ENCODE measurements around the gene TAF9.

DNA sequence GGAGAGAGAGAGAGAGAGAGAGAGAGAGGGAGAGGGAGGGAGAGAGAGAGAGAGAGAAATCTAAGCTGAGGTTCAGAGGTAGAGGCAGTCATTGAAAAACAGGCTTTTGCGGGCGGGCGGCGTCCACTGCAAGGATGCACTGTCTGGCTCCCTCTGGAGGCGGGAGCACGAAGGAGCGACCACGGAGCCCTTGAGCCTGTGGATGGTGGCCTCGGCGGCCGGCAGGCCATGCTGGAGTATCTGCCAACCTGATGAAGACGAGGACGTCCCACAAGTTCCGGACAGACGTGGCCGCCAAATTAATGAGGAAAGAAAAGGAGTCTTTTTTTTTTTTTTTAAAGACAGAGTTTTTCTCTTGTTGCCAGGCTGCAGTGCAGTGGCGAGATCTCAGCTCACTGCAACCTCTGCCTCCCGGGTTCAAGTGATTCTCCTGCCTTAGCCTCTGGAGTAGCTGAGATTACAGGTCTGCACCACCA is 34.5 kb downstream of the TAF9 start:
- TF ChIP-seq ARNTL (CRISPR knock-in tag; IDR thresholded peaks at IDR 0.05; ENCODE audit: borderline replicate concordance, low read depth) (no peak), RARB (CRISPR knock-in tag; IDR thresholded peaks at IDR 0.05) (no peak), CSDC2 (CRISPR knock-in tag; IDR thresholded peaks at IDR 0.05) (no peak), ZC3H10 (CRISPR knock-in tag; IDR thresholded peaks at IDR 0.05) (no peak), TOX (CRISPR knock-in tag; IDR thresholded peaks at IDR 0.05; ENCODE audit: borderline replicate concordance) (no peak), BACH2 (CRISPR knock-in tag; IDR thresholded peaks at IDR 0.05; ENCODE audit: borderline replicate concordance) (no peak)
- TF ChIP-seq, protein P1, sequence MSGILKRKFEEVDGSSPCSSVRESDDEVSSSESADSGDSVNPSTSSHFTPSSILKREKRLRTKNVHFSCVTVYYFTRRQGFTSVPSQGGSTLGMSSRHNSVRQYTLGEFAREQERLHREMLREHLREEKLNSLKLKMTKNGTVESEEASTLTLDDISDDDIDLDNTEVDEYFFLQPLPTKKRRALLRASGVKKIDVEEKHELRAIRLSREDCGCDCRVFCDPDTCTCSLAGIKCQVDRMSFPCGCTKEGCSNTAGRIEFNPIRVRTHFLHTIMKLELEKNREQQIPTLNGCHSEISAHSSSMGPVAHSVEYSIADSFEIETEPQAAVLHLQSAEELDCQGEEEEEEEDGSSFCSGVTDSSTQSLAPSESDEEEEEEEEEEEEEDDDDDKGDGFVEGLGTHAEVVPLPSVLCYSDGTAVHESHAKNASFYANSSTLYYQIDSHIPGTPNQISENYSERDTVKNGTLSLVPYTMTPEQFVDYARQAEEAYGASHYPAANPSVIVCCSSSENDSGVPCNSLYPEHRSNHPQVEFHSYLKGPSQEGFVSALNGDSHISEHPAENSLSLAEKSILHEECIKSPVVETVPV (CRISPR knock-in tag; IDR thresholded peaks at IDR 0.05): no peak
- TF ChIP-seq, protein P2, sequence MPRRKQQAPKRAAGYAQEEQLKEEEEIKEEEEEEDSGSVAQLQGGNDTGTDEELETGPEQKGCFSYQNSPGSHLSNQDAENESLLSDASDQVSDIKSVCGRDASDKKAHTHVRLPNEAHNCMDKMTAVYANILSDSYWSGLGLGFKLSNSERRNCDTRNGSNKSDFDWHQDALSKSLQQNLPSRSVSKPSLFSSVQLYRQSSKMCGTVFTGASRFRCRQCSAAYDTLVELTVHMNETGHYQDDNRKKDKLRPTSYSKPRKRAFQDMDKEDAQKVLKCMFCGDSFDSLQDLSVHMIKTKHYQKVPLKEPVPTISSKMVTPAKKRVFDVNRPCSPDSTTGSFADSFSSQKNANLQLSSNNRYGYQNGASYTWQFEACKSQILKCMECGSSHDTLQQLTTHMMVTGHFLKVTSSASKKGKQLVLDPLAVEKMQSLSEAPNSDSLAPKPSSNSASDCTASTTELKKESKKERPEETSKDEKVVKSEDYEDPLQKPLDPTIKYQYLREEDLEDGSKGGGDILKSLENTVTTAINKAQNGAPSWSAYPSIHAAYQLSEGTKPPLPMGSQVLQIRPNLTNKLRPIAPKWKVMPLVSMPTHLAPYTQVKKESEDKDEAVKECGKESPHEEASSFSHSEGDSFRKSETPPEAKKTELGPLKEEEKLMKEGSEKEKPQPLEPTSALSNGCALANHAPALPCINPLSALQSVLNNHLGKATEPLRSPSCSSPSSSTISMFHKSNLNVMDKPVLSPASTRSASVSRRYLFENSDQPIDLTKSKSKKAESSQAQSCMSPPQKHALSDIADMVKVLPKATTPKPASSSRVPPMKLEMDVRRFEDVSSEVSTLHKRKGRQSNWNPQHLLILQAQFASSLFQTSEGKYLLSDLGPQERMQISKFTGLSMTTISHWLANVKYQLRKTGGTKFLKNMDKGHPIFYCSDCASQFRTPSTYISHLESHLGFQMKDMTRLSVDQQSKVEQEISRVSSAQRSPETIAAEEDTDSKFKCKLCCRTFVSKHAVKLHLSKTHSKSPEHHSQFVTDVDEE (CRISPR knock-in tag; IDR thresholded peaks at IDR 0.05): no peak

Data from SK-N-SH treated with all-trans-retinoic acid at 6 μM for 48 hours (cell line).